ENCODE results near the gene DFFA. TPM values are rescaled to one million over a fixed set of nuclear protein-coding genes. Genes with fewer than 3 reads are reported as not detected.

DFFA gene
- total and polyA plus RNA-seq, 2 of the 4 experiments (the other 2 are of a cell fraction), result 28.1 to 62.6 TPM

DNA sequence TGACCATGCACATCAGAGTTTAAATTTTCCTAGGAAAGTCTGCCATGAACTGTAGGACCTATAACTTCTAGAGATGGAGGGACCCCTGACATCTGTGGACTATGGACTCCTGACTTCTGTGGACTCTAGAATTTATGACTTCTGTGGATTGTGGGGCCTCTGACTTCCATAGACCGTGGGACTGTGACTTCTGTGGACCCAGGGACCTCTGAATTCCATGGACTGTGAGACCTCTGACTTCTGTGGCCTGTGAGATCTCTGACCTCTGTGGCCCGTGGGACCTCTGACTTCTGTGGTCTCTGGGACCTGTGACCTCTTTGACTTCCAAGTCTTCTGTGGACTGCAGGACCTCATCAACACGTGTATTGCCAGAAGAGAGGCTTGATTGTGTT lies 39.2 kb upstream of the DFFA start:
- no peak for TF ChIP-seq MAFK (IDR thresholded peaks at IDR 0.05; ENCODE audit: low read depth, low read length)
- TF ChIP-seq, protein P1, sequence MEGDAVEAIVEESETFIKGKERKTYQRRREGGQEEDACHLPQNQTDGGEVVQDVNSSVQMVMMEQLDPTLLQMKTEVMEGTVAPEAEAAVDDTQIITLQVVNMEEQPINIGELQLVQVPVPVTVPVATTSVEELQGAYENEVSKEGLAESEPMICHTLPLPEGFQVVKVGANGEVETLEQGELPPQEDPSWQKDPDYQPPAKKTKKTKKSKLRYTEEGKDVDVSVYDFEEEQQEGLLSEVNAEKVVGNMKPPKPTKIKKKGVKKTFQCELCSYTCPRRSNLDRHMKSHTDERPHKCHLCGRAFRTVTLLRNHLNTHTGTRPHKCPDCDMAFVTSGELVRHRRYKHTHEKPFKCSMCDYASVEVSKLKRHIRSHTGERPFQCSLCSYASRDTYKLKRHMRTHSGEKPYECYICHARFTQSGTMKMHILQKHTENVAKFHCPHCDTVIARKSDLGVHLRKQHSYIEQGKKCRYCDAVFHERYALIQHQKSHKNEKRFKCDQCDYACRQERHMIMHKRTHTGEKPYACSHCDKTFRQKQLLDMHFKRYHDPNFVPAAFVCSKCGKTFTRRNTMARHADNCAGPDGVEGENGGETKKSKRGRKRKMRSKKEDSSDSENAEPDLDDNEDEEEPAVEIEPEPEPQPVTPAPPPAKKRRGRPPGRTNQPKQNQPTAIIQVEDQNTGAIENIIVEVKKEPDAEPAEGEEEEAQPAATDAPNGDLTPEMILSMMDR (conservative IDR thresholded peaks at IDR 0.05; ENCODE audit: low read depth, low read length), result no peak
- TF ChIP-seq, protein P2, sequence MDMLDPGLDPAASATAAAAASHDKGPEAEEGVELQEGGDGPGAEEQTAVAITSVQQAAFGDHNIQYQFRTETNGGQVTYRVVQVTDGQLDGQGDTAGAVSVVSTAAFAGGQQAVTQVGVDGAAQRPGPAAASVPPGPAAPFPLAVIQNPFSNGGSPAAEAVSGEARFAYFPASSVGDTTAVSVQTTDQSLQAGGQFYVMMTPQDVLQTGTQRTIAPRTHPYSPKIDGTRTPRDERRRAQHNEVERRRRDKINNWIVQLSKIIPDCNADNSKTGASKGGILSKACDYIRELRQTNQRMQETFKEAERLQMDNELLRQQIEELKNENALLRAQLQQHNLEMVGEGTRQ (IDR thresholded peaks at IDR 0.05; ENCODE audit: low read depth, low read length), result no peak
- TF ChIP-seq, protein P3, sequence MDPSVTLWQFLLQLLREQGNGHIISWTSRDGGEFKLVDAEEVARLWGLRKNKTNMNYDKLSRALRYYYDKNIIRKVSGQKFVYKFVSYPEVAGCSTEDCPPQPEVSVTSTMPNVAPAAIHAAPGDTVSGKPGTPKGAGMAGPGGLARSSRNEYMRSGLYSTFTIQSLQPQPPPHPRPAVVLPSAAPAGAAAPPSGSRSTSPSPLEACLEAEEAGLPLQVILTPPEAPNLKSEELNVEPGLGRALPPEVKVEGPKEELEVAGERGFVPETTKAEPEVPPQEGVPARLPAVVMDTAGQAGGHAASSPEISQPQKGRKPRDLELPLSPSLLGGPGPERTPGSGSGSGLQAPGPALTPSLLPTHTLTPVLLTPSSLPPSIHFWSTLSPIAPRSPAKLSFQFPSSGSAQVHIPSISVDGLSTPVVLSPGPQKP (IDR thresholded peaks at IDR 0.05; ENCODE audit: borderline replicate concordance, low read depth, low read length), result no peak
- no peak for TF ChIP-seq POLR2A (IDR thresholded peaks at IDR 0.05; ENCODE audit: low read depth, low read length)
- TF ChIP-seq BHLHE40 (IDR thresholded peaks at IDR 0.05; ENCODE audit: low read depth, low read length), result no peak
- no peak for TF ChIP-seq CEBPB (IDR thresholded peaks at IDR 0.05; ENCODE audit: low read depth, low read length)
- H4K20me1 ChIP-seq (ENCODE audit: insufficient read depth, low read length), result peaks cover 22% of the 10 kb centered on the region
- no peak overlapping the region for H3K4me3 ChIP-seq (ENCODE audit: insufficient read depth, low read depth, low read length)
- WGBS, 2 experiments (ENCODE audit: extremely low coverage in 2 of 2, insufficient read length in 1 of 2), result no CpG with 5 or more reads among the region's 3 CpGs
- peak overlapping the region; percentile 90; the same call in 2 of the 3 replicates for H2BK15ac ChIP-seq (ENCODE audit: low read depth, low read length)
- peak overlapping the region; percentile 40; the same call in 1 of the 2 replicates for H4K5ac ChIP-seq (ENCODE audit: low read depth, low read length)
- H2AK9ac ChIP-seq (replicated peaks; ENCODE audit: low read depth, low read length, poor library complexity), result peak overlapping the region; percentile 93
- in situ Hi-C loops (cut with MboI; ENCODE audit: low sequenced_read_pairs) (loop anchor here (5.0 kb wide), 1 partner anchor 431 kb away; no protein-coding TSS in a partner anchor), dilution Hi-C loops (cut with HindIII; ENCODE audit: low sequenced_read_pairs, unreplicated experiment) (no loop called here), intact Hi-C loops (cut with micrococcal nuclease) (loop anchor here (5.0 kb wide), 1 partner anchor 286 kb away; the partner anchor contains the start of gene CASZ1)
- ChIA-PET CTCF (interaction anchor here (0.5 kb wide), 1 partner anchor 21 kb away, joined by 3 read pairs; no protein-coding TSS in a partner anchor), POLR2A (ENCODE audit: unreplicated experiment) (no interaction called here)
- H3K56ac ChIP-seq (ENCODE audit: extremely low read depth, insufficient read depth, low read length), result peak overlapping the region; percentile 79
- H3K9me1 ChIP-seq (ENCODE audit: insufficient read depth, low read length), result peaks cover 18% of the 10 kb centered on the region
- peaks cover 45 to 84% of the 10 kb centered on the region in 2 experiments for H3K79me1 ChIP-seq (ENCODE audit: low read depth in 1 of 2, low read length in 2 of 2)
- H2BK20ac ChIP-seq (ENCODE audit: low read depth, low read length), result peak overlapping the region; percentile 91
- H3K4ac ChIP-seq (ENCODE audit: low read depth, low read length), result peak overlapping the region; percentile 95
- H2AK5ac ChIP-seq (ENCODE audit: low read depth, low read length), result peak overlapping the region; percentile 93
- H4K8ac ChIP-seq (ENCODE audit: low read depth in 2 of 2, low read length in 2 of 2), result peak overlapping the region; percentile 39 to 84
- H3K27ac ChIP-seq (ENCODE audit: insufficient read depth, low read length), result peak overlapping the region; percentile 55
- H3K36me3 ChIP-seq (ENCODE audit: control insufficient read depth, insufficient read depth, low read length), result no peaks in the 10 kb centered on the region; the same call in 1 of the 2 replicates
- H2BK5ac ChIP-seq (ENCODE audit: low read depth, low read length, poor library complexity, severe bottlenecking), result peak overlapping the region; percentile 89
- ATAC-seq (ENCODE audit: low read depth) (no peak), DNase-seq (no peak)
- H3K9ac ChIP-seq (ENCODE audit: low read depth, low read length), result no peak overlapping the region; the same call in 1 of the 2 replicates
- no peaks in the 10 kb centered on the region for H3K9me3 ChIP-seq (ENCODE audit: control insufficient read depth, insufficient read depth, low read length)
- peak overlapping the region; percentile 94 for H2BK120ac ChIP-seq (ENCODE audit: low read depth, low read length)
- H3K4me1 ChIP-seq (ENCODE audit: control insufficient read depth, insufficient read depth, low read length), result peaks cover 28% of the 10 kb centered on the region
- BruUV-seq (replicated peaks), result no TSS peak
- H2AFZ ChIP-seq (replicated peaks; ENCODE audit: low read length, poor library complexity), result no peak overlapping the region
- peak overlapping the region; percentile 89 for H3K14ac ChIP-seq (replicated peaks; ENCODE audit: low read depth, low read length)
- peak overlapping the region; percentile 92 for H3K23ac ChIP-seq (ENCODE audit: low read depth, low read length)
- no peaks in the 10 kb centered on the region for H3K27me3 ChIP-seq (ENCODE audit: control insufficient read depth, insufficient read depth, low read length)
- H3K18ac ChIP-seq (ENCODE audit: low read depth, low read length), result peak overlapping the region; percentile 79; the same call in 1 of the 2 replicates
- H4K91ac ChIP-seq (ENCODE audit: insufficient read depth, low read depth, low read length), result peak overlapping the region; percentile 97
- peak overlapping the region; percentile 74 for H3K4me2 ChIP-seq (ENCODE audit: low read depth, low read length)
